ENCODE measurements around the gene RIBC2.
"Not testable (repeated sequence)": the region's sequence is repeated elsewhere in the genome, so short reads cannot be mapped to it uniquely, and the experiment has no call there.

The RIBC2 gene

DNA sequence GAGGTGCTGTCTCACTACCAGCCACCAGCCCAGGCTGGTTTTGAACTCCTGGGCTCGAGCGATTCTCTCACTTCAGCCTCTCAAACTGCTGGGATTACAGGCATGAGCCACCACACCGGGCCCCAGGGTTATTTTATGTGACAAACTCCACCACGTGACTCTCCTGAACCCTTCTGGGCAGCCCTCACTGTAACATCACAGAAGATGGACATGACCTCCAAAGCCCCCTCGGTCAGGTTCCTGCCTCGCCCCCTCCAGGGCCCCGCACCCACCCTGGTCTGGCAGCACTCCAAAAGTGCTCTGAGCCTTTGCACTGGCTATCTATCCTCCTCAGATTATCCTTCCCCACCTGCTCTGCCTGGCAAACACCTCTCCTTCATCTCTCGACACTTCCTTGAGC is 43.3 kb downstream of the RIBC2 start:
- no peak overlapping the region for H3K4me3 ChIP-seq (ENCODE audit: low read depth, low read length)
- TF ChIP-seq, protein P1, sequence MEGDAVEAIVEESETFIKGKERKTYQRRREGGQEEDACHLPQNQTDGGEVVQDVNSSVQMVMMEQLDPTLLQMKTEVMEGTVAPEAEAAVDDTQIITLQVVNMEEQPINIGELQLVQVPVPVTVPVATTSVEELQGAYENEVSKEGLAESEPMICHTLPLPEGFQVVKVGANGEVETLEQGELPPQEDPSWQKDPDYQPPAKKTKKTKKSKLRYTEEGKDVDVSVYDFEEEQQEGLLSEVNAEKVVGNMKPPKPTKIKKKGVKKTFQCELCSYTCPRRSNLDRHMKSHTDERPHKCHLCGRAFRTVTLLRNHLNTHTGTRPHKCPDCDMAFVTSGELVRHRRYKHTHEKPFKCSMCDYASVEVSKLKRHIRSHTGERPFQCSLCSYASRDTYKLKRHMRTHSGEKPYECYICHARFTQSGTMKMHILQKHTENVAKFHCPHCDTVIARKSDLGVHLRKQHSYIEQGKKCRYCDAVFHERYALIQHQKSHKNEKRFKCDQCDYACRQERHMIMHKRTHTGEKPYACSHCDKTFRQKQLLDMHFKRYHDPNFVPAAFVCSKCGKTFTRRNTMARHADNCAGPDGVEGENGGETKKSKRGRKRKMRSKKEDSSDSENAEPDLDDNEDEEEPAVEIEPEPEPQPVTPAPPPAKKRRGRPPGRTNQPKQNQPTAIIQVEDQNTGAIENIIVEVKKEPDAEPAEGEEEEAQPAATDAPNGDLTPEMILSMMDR (IDR thresholded peaks at IDR 0.05; ENCODE audit: low read depth, low read length), result no peak

DNA sequence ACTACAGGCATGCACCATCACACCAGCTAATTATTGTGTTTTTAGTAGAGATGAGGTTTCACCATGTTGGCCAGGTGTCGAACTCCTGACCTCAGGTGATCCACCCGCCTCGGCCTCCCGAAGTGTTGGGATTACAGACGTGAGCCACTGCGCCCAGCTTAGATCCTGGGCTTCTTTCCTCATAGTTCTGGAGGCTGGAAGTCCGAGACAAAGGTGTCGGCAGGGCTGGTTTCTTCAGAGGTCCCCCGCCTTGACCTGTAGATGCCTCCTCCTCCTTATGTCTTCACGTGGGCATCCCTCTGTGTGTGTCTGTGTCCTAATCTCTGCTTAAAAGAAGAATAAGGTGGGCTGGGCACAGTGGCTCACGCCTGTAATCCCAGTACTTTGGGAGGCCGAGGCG is 45.0 kb downstream of the RIBC2 start:
- H3K4me3 ChIP-seq (ENCODE audit: low read depth, low read length), result no peak overlapping the region
- TF ChIP-seq, protein P1 (IDR thresholded peaks at IDR 0.05; ENCODE audit: low read depth, low read length), result no peak

DNA sequence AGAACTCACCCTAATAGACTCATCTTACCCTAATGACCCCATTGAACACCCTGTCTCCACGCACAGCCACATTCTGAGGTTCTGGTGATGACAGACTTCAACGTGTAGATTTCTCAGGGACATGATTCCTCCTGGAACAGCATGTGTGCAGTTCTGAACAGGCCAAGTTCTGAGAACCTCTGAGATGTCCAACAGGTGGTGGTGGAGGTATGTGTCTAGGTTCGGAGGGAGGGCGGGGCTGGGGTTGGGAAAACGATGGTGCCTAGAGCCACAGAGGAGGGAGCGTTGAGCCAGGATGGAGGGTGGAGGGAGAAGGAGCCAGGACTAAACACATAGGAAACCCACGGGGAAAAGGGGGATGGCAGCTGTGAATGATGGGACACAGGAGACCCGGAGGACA is 45.7 kb downstream of the RIBC2 start:
- H3K4me3 ChIP-seq (ENCODE audit: low read depth, low read length), result no peak overlapping the region
- TF ChIP-seq, protein P1 (IDR thresholded peaks at IDR 0.05; ENCODE audit: low read depth, low read length), result no peak

DNA sequence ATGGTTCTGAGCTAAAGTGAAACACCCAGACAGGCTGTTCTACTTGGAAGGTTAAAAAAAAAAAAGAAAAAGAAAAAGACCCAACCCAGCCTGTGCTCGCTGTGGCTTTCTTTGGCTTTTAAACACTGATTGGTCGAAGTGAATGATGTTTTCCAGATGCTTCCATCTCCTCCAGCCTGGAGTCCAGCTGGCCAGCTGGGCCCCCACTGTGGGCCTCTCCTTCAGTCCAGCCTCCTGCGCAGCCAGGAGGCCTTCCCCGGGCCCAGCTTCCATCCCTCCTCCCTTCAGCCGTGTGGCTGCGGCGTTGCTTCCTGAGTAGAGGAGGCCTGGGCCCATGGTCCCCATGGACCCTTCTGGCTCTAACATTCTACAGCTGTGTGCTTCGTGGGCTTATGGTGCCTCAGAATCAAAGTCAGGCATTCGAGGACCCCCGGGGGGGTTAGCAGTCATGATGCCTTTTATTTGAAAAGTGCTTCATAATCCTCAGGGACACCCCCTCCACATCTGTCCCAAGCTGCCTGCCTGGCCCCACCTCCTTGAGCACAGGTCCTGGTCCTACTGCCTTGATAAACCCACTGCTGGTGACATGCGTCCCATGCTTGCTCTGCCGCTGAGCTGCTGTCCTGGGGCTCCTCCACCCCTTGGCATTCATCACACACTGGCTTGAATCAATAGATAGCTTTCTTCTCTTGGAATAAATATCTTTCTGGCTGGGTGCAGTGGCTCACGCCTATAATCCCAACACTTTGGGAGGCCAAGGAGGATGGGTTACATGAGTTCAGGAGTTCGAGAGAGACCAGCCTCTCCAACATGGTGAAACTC is 47.0 kb downstream of the RIBC2 start:
- H3K4me3 ChIP-seq (ENCODE audit: low read depth, low read length), result no peak overlapping the region
- TF ChIP-seq, protein P1 (IDR thresholded peaks at IDR 0.05; ENCODE audit: low read depth, low read length), result no peak

DNA sequence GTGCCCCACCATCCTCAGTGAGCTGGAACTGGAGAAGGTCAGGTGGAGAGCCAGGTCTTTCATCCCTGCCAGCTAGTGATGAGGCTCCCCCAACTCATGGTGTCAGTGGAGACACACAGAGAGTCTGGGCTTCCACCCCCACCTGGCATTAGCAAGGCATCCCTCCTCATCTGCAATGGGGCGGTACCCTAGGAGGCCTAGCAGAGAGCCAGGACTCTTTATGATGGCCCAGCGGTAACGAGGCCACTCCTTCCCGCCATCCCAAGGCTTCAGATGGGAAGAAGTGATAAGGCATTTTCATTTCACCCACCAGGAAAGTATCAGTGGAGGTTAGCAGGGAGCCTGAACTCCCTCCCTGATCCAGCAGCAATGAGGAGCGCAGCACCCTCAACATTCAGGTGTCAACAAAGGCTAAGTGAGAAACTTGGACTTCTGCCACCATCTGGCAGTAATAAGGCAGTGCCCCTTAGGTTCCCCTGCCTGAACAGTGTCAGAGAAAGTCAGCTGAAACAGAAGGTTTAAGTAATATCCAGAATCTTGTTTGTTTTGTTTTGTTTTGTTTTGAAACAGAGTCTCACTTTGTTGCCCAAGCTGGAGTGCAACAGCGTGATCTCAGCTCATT is 48.7 kb downstream of the RIBC2 start:
- TF ChIP-seq, protein P1 (IDR thresholded peaks at IDR 0.05; ENCODE audit: low read depth, low read length), result no peak
- H3K4me3 ChIP-seq (ENCODE audit: low read depth, low read length), result no peak overlapping the region

DNA sequence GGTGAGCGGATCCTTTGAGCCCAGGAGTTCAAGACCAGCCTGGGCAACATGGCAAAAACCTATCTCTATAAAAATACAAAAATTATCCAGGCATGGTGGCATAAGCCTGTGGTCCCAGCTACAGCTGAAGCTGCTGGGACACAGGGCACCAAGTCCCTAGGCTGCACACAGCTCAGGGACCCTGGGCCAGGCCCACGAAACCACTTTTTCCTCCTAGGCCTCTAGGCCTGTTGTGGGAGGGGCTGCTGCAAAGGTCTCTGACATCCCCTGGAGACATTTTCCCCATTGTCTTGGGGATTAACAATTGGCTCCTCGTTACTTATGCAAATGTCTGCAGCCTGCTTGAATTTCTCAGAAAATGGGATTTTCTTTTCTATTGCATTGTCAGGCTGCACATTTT is 50.2 kb downstream of the RIBC2 start:
- H3K4me3 ChIP-seq (ENCODE audit: low read depth, low read length), result not testable (repeated sequence)

DNA sequence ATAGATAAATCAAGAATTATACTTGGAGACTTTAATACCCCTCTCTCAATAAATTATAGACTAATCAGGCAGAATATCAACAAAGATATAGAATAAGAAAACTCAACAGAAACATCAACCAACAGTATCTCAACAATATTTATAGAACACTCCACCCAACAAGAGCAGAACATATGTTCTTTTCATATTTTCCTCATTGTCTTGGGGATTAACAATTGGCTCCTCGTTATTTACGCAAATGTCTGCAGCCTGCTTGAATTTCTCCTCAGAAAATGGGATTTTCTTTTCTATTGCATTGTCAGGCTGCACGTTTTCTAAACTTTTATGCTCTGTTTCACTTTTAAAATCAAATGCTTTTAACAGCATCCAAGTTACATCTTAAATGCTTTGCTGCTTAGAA is 52.1 kb downstream of the RIBC2 start:
- no peak overlapping the region for H3K4me3 ChIP-seq (ENCODE audit: low read depth, low read length)
- TF ChIP-seq, protein P1 (IDR thresholded peaks at IDR 0.05; ENCODE audit: low read depth, low read length), result no peak

All from WI38 (cell line).